GM18519 (cell line): ENCODE measurements around the gene C7orf25.

Experiments used
- ATAC-seq: cut with Tn5 transposase; IDR thresholded peaks from one replicate; pipeline ENCODE4 v1.9.1; 2021; ENCODE audit warnings: mild to moderate bottlenecking, moderate library complexity; ENCODE audit not compliant: unreplicated experiment, low FRiP score

The C7orf25 gene

DNA sequence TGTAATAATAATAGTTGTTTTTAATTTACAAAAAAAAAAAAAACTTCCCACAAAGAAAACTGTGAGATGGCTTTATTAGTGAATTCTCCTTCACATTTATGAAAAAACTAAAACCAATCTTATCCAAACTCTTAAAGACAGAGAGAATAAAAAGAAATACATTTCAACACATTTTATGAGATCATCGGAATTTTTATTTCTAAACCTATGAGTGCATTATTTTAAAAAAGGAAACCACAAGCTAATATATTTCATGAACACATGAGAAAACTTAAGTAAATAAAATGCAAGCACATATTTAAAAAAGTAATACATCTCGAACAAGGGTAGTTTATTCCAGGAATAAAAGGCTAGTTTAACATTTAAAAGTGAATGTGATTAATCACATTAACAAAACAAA lies 31.5 kb downstream of the C7orf25 start:
- ATAC-seq = no peak

DNA sequence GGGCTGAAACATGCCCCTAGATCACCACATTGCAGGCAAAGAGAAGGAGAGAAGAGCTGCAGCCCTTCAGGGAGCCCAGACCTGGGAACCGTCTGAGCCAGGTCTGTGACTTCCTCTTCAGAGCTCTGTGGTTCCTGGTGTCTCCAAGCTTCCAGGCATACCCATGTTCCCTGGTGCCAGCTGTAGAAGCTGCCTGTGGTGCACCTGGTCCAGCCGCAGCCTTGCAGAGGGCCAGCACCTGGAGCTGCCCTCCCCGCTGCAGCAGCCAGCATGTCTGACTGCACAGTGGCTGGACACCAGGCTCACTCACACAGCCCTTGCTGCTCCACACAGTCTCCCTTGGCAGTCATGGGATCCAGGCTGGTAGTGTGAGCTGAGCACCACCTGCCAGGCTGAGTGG lies 33.6 kb downstream of the C7orf25 start:
- ATAC-seq = no peak

DNA sequence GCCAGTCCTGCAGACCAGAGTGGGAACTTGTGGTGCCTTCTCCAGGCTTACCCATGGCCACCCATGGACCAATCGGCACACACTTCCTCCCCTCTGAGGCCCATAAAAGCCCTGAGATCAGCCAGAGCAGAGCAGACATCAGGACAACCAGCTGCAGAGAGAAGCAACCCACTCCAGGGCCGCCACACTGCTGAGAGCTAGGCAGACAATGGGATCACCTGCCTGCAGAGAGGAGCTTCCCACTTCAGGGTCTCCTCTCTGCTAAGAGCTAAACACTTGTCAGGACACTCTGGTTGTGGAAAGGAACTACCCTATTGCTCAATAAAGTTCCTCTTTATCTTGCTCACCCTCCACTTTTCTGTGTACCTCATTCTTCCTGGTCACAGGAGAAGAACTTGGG lies 34.0 kb downstream of the C7orf25 start:
- ATAC-seq = no peak

DNA sequence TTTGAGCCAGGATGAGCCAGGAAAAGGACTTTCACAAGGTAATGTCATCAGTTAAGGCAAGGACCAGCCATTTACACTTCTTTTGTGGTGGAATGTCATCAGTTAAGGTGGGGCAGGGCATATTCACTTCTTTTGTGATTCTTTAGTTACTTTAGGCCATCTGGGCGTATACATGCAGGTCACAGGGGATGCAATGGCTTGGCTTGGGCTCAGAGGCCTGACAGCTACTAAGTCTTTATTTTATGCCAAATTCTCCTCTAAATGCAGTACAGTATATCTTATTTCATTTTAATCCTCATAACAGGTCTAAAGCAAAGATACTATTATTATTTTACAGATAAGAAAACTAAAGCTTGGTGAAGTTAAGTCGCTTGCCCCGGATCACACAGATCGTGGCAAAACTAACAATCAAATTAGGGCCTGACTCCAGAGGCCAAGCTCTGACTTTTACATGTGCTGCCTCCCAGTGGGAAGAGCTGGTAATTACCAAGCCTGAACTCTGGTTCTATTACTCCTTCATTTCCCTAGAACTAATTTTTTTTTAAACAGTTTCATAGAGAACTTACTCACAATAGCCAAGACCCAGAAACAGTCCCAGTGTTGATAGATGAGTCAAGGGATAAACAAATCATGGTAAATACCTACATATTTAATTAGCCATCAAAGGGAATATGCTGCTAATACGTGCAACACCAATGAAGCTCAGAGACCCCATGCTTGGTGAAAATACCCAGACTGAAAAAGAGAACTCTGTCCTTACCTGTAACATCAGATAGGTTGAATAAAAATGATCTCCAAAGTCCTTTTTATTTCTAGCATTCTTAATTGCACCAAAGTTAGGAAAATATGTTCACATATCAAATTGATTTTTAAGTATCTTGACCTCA lies 35.4 kb downstream of the C7orf25 start:
- peak; percentile 91 for ATAC-seq

DNA sequence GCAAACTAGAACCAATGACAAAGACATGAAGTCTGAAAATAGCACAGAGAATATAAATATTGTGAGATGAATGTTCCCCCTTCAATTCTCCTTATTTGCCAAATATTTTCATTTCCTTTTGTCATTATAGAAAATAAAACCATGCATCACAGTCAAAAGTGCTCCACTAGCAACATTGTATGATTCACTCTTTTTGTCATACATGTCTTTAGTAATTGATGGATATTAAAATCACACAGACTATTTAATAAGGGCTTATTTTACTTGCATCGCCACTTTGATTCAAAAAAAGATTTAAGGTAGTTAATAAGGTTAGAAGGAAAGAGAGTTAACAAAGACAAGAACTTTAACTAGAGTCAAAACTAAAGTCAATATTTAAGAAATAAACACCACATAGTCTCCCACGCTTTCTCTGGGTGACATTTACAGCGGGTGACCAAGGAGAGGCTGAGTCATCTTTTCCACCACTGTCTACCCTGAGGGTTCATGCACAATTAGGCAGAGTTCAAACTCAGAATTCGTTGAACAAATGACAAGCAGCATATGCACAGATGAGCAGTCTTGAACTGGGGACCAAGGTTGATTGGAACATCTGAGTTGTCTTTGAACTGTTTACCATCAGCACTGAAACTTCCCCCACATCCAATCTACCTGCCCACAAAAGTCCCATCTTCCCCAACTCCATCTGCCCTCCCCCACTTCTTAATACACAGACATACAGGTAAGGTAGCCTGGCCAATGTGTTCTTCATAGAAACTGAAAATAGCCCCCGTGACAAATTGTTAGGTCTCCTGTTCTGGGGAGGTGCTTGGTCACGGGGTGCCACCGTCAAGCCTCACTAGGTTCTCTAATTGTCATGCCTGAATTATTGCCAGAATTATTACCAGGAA lies 42.5 kb downstream of the C7orf25 start:
- peak; percentile 98 for ATAC-seq

DNA sequence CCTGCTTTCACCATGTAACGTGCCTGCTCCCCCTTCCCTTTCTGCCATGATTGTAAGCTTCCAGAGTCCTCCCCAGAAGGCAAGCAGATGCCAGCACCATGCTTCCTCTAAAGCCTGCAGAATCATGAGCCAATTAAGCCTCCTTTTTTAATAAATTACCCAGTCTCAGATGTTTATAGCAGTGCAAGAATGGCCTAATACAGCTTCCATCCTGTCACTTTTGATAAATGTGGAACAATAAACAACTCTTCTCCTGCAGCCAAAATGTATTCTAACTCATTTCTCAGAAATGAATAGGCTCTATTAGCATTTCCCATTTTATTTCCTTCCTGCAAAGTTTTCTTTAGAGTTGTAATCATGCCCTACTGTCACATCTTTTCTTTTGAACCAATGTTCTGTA lies 43.4 kb downstream of the C7orf25 start:
- ATAC-seq = no peak
